Measurements from ENCODE around the gene HKDC1.

DNA sequence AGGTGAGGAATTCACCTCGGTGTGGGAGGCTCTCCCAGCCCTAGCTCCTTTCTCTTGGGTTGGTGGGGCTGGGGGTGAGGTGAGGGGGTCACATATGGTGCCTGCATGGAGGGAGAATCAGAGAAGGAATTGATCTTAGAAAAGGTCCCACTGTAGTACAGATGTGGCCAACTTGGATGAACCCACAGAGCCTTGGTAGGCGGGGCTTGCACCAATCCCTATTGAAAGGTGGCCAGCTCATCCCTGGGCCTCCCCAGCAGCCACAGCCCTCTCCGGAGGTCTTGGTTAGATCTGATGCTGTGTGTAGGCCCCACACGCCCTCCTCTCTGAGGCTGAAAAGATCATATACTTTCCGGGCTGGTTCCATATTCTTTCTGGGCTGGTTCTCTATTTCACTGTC is 19.0 kb downstream of the HKDC1 start:
- TF ChIP-seq CTCF (conservative IDR thresholded peaks at IDR 0.05; ENCODE audit: low read length) (no peak), EZH2phosphoT487 (IDR thresholded peaks at IDR 0.05; ENCODE audit: borderline replicate concordance, low read depth, low read length) (no peak)
